D721Med (cell line): Measurements from ENCODE around the gene KRT83.
"Not testable (repeated sequence)": the region's sequence is repeated elsewhere in the genome, so short reads cannot be mapped to it uniquely, and the experiment has no call there.

ENCODE experiments used
- DNase-seq: peaks from one replicate; pipeline ENCODE4 v3.0.0; 2011; ENCODE audit warnings: low spot score; ENCODE audit not compliant: insufficient read length
- FAIRE-seq: peaks from 2 replicates; lab custom pipeline; 2011; peaks lifted over from hg19 to GRCh38; lab: Jason Lieb, UNC
- CTCF ChIP-seq: IDR thresholded peaks from 2 replicates; pipeline ENCODE4 v1.5.1; 2012; ENCODE audit warnings: mild to moderate bottlenecking, control low read depth; ENCODE audit not compliant: insufficient read depth; ENCODE audit errors: missing control alignments

Gene KRT83

GRCh38 chr12:52310622-52311284 lies 10.4 kb downstream of the KRT83 start:
- DNase-seq: no peak
- no peak for FAIRE-seq
- TF ChIP-seq CTCF: no peak

GRCh38 chr12:52308806-52309425 lies 12.3 kb downstream of the KRT83 start:
- DNase-seq (no peak), FAIRE-seq (no peak)
- TF ChIP-seq CTCF: no peak

GRCh38 chr12:52307836-52308805 lies 13.1 kb downstream of the KRT83 start:
- no peak for FAIRE-seq
- DNase-seq: no peak

GRCh38 chr12:52306731-52307130 lies 14.5 kb downstream of the KRT83 start:
- TF ChIP-seq CTCF: no peak
- FAIRE-seq (no peak), DNase-seq (no peak)

More at GRCh38 chr12:52307836-52308805, 13.1 kb downstream of the KRT83 start:
- TF ChIP-seq CTCF: no peak

GRCh38 chr12:52305921-52306705 lies 15.1 kb downstream of the KRT83 start:
- TF ChIP-seq CTCF: no peak
- no peak for FAIRE-seq
- no peak for DNase-seq

- not testable (repeated sequence) for FAIRE-seq, DNase-seq
These were observed 16.2 kb downstream of the KRT83 start for GRCh38 chr12:52304941-52305411.

- not testable (repeated sequence) for DNase-seq, FAIRE-seq
These were observed 18.8 kb downstream of the KRT83 start for GRCh38 chr12:52302242-52302914.

GRCh38 chr12:52301721-52302120 lies 19.5 kb downstream of the KRT83 start:
- DNase-seq: not testable (repeated sequence)

More at GRCh38 chr12:52301721-52302120, 19.5 kb downstream of the KRT83 start:
- FAIRE-seq: not testable (repeated sequence)
